ENCODE results near the gene SEMA7A.

DNA sequence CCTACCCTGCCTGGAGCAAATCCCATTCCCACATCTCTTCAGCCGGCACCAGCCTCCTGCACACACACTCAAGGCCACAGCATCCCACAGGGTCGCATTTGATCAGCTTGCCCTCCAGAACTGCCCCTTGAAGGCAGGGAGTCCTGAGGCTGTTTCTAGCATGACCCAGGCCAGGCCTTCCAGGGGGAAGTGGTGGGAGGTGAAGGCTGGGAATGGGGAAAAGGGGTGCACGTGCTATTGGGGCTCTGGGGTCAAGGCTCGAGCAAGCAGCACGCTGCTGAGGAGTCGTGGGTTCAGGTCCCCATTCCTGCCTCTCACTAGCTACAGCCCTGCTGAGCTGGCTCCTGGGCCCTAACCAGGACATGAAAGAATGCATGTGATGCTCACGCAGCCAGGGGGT is 24.9 kb downstream of the SEMA7A start:
- TF ChIP-seq POLR2A (IDR thresholded peaks at IDR 0.05) (no peak), POLR2AphosphoS5 (IDR thresholded peaks at IDR 0.05) (no peak)
- TF ChIP-seq, protein P1, sequence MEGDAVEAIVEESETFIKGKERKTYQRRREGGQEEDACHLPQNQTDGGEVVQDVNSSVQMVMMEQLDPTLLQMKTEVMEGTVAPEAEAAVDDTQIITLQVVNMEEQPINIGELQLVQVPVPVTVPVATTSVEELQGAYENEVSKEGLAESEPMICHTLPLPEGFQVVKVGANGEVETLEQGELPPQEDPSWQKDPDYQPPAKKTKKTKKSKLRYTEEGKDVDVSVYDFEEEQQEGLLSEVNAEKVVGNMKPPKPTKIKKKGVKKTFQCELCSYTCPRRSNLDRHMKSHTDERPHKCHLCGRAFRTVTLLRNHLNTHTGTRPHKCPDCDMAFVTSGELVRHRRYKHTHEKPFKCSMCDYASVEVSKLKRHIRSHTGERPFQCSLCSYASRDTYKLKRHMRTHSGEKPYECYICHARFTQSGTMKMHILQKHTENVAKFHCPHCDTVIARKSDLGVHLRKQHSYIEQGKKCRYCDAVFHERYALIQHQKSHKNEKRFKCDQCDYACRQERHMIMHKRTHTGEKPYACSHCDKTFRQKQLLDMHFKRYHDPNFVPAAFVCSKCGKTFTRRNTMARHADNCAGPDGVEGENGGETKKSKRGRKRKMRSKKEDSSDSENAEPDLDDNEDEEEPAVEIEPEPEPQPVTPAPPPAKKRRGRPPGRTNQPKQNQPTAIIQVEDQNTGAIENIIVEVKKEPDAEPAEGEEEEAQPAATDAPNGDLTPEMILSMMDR (IDR thresholded peaks at IDR 0.05): no peak

All from transverse colon (tissue), 4 donors.